Measurements from ENCODE around the gene EXOSC2. TPM values are rescaled to one million over a fixed set of nuclear protein-coding genes. Genes with fewer than 3 reads are reported as not detected.

EXOSC2 gene
- total and polyA plus RNA-seq, 2 of the 13 experiments (the other 11 are each of a cell fraction or from before 2014, with no cell fraction given), result 27.5 to 63.8 TPM

DNA sequence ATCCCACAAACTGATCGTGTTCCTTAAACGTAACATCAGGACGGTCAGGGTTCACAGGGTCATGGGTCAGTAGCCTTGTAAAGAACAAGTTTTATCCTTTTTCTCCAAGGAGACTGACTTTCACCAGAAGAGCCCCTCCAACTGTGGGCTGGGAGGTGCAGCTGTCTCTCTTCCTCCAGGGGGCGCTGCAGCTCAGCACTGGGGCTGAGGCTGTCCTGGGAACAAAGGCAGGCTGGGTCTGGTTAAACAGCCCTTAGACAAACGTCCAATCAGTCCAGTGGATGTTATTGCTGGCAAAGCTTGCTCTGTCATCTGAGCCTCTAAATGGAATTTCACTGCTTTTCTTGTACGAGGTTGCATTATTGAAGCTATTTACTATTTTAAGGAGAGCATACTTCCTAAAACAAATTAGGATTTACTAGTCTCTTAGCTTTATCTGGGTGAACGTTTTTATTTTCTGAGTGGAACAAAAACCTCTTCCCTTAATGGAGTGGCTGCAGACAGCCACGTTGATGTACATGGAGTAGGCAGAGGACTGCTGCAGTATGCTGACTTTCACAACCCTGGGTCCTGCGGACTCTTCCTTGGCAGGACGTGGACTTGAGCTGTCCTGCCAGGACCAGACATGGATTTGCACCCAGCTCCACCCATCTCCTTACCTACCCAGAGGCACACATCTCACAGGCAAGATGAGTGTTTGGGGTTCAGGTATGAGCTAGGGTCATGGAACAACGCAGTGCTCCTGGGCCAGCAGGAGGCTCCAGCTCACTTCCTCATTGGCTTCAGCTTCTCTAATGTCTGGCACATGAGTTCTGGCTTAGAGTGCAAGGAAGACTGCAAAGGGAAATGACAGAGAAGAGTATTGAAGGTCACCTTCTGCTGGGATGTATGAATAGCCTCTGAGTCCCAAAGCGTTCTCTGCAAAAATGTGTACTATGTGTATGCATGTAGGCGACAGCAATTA lies 7.8 kb downstream of the EXOSC2 start (continued):
- TF ChIP-seq, protein P1, sequence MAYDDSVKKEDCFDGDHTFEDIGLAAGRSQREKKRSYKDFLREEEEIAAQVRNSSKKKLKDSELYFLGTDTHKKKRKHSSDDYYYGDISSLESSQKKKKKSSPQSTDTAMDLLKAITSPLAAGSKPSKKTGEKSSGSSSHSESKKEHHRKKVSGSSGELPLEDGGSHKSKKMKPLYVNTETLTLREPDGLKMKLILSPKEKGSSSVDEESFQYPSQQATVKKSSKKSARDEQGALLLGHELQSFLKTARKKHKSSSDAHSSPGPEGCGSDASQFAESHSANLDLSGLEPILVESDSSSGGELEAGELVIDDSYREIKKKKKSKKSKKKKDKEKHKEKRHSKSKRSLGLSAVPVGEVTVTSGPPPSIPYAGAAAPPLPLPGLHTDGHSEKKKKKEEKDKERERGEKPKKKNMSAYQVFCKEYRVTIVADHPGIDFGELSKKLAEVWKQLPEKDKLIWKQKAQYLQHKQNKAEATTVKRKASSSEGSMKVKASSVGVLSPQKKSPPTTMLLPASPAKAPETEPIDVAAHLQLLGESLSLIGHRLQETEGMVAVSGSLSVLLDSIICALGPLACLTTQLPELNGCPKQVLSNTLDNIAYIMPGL (CRISPR knock-in tag; IDR thresholded peaks at IDR 0.05; ENCODE audit: borderline replicate concordance in 1 of 2, low read depth in 1 of 2), result peak; percentile 54 to 60; a peak in 2 of 4 replicates
- TF ChIP-seq NFIB (CRISPR knock-in tag; IDR thresholded peaks at IDR 0.05; ENCODE audit: borderline replicate concordance), result no peak
- 0 out of 2 replicates have a peak, but pooled peaks have one; percentile 30 for TF ChIP-seq KDM2A (CRISPR knock-in tag; IDR thresholded peaks at IDR 0.05; ENCODE audit: borderline replicate concordance, low read depth)
- TF ChIP-seq, protein P2, sequence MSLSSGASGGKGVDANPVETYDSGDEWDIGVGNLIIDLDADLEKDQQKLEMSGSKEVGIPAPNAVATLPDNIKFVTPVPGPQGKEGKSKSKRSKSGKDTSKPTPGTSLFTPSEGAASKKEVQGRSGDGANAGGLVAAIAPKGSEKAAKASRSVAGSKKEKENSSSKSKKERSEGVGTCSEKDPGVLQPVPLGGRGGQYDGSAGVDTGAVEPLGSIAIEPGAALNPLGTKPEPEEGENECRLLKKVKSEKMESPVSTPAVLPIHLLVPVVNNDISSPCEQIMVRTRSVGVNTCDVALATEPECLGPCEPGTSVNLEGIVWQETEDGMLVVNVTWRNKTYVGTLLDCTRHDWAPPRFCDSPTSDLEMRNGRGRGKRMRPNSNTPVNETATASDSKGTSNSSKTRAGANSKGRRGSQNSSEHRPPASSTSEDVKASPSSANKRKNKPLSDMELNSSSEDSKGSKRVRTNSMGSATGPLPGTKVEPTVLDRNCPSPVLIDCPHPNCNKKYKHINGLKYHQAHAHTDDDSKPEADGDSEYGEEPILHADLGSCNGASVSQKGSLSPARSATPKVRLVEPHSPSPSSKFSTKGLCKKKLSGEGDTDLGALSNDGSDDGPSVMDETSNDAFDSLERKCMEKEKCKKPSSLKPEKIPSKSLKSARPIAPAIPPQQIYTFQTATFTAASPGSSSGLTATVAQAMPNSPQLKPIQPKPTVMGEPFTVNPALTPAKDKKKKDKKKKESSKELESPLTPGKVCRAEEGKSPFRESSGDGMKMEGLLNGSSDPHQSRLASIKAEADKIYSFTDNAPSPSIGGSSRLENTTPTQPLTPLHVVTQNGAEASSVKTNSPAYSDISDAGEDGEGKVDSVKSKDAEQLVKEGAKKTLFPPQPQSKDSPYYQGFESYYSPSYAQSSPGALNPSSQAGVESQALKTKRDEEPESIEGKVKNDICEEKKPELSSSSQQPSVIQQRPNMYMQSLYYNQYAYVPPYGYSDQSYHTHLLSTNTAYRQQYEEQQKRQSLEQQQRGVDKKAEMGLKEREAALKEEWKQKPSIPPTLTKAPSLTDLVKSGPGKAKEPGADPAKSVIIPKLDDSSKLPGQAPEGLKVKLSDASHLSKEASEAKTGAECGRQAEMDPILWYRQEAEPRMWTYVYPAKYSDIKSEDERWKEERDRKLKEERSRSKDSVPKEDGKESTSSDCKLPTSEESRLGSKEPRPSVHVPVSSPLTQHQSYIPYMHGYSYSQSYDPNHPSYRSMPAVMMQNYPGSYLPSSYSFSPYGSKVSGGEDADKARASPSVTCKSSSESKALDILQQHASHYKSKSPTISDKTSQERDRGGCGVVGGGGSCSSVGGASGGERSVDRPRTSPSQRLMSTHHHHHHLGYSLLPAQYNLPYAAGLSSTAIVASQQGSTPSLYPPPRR (CRISPR knock-in tag; IDR thresholded peaks at IDR 0.05; ENCODE audit: borderline replicate concordance), result no peak
- TF ChIP-seq, protein P3, sequence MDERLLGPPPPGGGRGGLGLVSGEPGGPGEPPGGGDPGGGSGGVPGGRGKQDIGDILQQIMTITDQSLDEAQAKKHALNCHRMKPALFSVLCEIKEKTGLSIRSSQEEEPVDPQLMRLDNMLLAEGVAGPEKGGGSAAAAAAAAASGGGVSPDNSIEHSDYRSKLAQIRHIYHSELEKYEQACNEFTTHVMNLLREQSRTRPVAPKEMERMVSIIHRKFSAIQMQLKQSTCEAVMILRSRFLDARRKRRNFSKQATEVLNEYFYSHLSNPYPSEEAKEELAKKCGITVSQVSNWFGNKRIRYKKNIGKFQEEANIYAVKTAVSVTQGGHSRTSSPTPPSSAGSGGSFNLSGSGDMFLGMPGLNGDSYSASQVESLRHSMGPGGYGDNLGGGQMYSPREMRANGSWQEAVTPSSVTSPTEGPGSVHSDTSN (CRISPR knock-in tag; IDR thresholded peaks at IDR 0.05), result no peak
- TF ChIP-seq YEATS2 (CRISPR knock-in tag; IDR thresholded peaks at IDR 0.05; ENCODE audit: borderline replicate concordance), result peak; percentile 24; the same call in 1 of the 2 replicates
- TF ChIP-seq ZMYM2 (CRISPR knock-in tag; IDR thresholded peaks at IDR 0.05), result no peak
- TF ChIP-seq FOXA3 (CRISPR knock-in tag; IDR thresholded peaks at IDR 0.05), result 0 out of 2 replicates have a peak, but pooled peaks have one; percentile 23
- TF ChIP-seq CBX2 (IDR thresholded peaks at IDR 0.05; ENCODE audit: low read depth, low read length), result no peak
- no peak for TF ChIP-seq CBX2 (CRISPR knock-in tag; IDR thresholded peaks at IDR 0.05; ENCODE audit: low read depth)
- TF ChIP-seq RAD21 (CRISPR knock-in tag; IDR thresholded peaks at IDR 0.05), result peak; percentile 65
- TF ChIP-seq, protein P4, sequence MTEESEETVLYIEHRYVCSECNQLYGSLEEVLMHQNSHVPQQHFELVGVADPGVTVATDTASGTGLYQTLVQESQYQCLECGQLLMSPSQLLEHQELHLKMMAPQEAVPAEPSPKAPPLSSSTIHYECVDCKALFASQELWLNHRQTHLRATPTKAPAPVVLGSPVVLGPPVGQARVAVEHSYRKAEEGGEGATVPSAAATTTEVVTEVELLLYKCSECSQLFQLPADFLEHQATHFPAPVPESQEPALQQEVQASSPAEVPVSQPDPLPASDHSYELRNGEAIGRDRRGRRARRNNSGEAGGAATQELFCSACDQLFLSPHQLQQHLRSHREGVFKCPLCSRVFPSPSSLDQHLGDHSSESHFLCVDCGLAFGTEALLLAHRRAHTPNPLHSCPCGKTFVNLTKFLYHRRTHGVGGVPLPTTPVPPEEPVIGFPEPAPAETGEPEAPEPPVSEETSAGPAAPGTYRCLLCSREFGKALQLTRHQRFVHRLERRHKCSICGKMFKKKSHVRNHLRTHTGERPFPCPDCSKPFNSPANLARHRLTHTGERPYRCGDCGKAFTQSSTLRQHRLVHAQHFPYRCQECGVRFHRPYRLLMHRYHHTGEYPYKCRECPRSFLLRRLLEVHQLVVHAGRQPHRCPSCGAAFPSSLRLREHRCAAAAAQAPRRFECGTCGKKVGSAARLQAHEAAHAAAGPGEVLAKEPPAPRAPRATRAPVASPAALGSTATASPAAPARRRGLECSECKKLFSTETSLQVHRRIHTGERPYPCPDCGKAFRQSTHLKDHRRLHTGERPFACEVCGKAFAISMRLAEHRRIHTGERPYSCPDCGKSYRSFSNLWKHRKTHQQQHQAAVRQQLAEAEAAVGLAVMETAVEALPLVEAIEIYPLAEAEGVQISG (CRISPR knock-in tag; IDR thresholded peaks at IDR 0.05), result 0 out of 2 replicates have a peak, but pooled peaks have one; percentile 34
- no peak for TF ChIP-seq PAX8 (CRISPR knock-in tag; IDR thresholded peaks at IDR 0.05; ENCODE audit: borderline replicate concordance)
- no peak for TF ChIP-seq IRX3 (CRISPR knock-in tag; IDR thresholded peaks at IDR 0.05; ENCODE audit: borderline replicate concordance, low read depth)
- TF ChIP-seq SMYD3 (CRISPR knock-in tag; IDR thresholded peaks at IDR 0.05), result no peak
